Lower leg skin (tissue), 4 donors: ENCODE measurements around the gene VSIG10L. TPM values are rescaled to one million over a fixed set of nuclear protein-coding genes. Genes with fewer than 3 reads are reported as not detected.

Source experiments
- DNase-seq, 2 donors: peaks; one replicate each; pipeline ENCODE4 v3.0.0-alpha.2; 2019; ENCODE audit warnings: low spot score in 2 of 2
- H3K4me3 ChIP-seq: fragments of 200-600 bp; sonication (generic); 2 replicates; pipeline ENCODE4 v1.5.1; 2017; ENCODE audit warnings: mild to moderate bottlenecking, low read depth; ENCODE audit not compliant: poor library complexity, severe bottlenecking
- CTCF ChIP-seq, 3 donors: fragments of 450-650 bp; IDR thresholded peaks; one replicate each; pipeline ENCODE4 v1.5.1; 2016; ENCODE audit warnings: antibody characterized with exemption in 3 of 3, mild to moderate bottlenecking in 3 of 3, moderate library complexity in 2 of 3
- POLR2A ChIP-seq, 2 donors: fragments of 450-650 bp; IDR thresholded peaks; one replicate each; pipeline ENCODE4 v1.6.1; 2016 to 2017; ENCODE audit warnings: antibody characterized with exemption in 2 of 2, mild to moderate bottlenecking in 1 of 2, moderate library complexity in 1 of 2
- WGBS, 2 donors: methylation state at CpG; one replicate each; pipeline ENCODE4 v1.1.5; 2018; 5-methylcytosine and 5-hydroxymethylcytosine counted together
- intact Hi-C: fragments of 100-400 bp; cut with DNase I; formaldehyde crosslinking; loops from one replicate; pipeline ENCODE4 v1.15.0; 2023; ENCODE audit warnings: low total_unique reads
- total RNA-seq, 4 donors: library from RNA; depleted of rRNA; stranded (reverse); fragments of >200 nt; gene quantifications; one replicate each; pipeline ENCODE4 v1.1.0, GENCODE V29; 2016

The VSIG10L gene
- total RNA-seq, 4 donors from 2014 or later: 31.0 to 42.9 (median 39.5) TPM

GRCh38 chr19:51294977-51295375 lies 47.0 kb downstream of the VSIG10L start:
- 54 to 55% methylated on average over 11 of the region's 12 CpGs for WGBS, 2 donors

GRCh38 chr19:51294211-51294976 lies 47.5 kb downstream of the VSIG10L start:
- no peak overlapping the region for H3K4me3 ChIP-seq
- peak in 1 of 2 donors; percentile 56 for DNase-seq
- TF ChIP-seq POLR2A (IDR thresholded peaks at IDR 0.05) (no peak), CTCF (IDR thresholded peaks at IDR 0.05) (no peak)
- intact Hi-C loops: no loop called here
- 61 to 68% methylated on average over 22 to 23 of the region's 23 CpGs for WGBS, 2 donors

More at GRCh38 chr19:51294977-51295375, 47.0 kb downstream of the VSIG10L start:
- H3K4me3 ChIP-seq: no peak overlapping the region
- intact Hi-C loops: no loop called here
- TF ChIP-seq POLR2A (IDR thresholded peaks at IDR 0.05): no peak
- TF ChIP-seq CTCF (IDR thresholded peaks at IDR 0.05): no peak
- peak in 1 of 2 donors; percentile 50 for DNase-seq

GRCh38 chr19:51293571-51294210 lies 48.2 kb downstream of the VSIG10L start:
- WGBS, 2 donors: 63 to 76% methylated on average over 14 of the region's 14 CpGs
- DNase-seq: peak in 1 of 2 donors; percentile 74
- intact Hi-C loops: no loop called here
- TF ChIP-seq POLR2A (IDR thresholded peaks at IDR 0.05) (no peak), CTCF (IDR thresholded peaks at IDR 0.05) (no peak)
- no peak overlapping the region for H3K4me3 ChIP-seq

- intact Hi-C loops: no loop called here
- peak in 1 of 2 donors; percentile 53 for DNase-seq
- WGBS, 2 donors: 40 to 44% methylated on average over 11 of the region's 11 CpGs
- H3K4me3 ChIP-seq: no peak overlapping the region
- TF ChIP-seq CTCF (IDR thresholded peaks at IDR 0.05) (no peak), POLR2A (IDR thresholded peaks at IDR 0.05) (no peak)
Measured at GRCh38 chr19:51292971-51293370, 49.0 kb downstream of the VSIG10L start.

GRCh38 chr19:51289635-51290034 lies 52.3 kb downstream of the VSIG10L start:
- TF ChIP-seq POLR2A (IDR thresholded peaks at IDR 0.05) (no peak), CTCF (IDR thresholded peaks at IDR 0.05) (no peak)
- no peak overlapping the region for H3K4me3 ChIP-seq
- intact Hi-C loops: no loop called here
- WGBS, 2 donors: 89 to 90% methylated on average over 1 of the region's 1 CpG
- DNase-seq: no peak
